Nephron (organoid): ENCODE data around the gene UNC45A.

Experiments
- H3K27ac Mint-ChIP-seq, 3 experiments: 2 replicates each; pipeline ENCODE4 v1.8.0; 2020; ENCODE audit warnings: mixed read lengths in 3 of 3, mild to moderate bottlenecking in 2 of 3, moderate library complexity in 1 of 3
- H3K27me3 Mint-ChIP-seq: 2 replicates; pipeline ENCODE4 v1.8.0; 2021; ENCODE audit warnings: low read depth, mild to moderate bottlenecking, moderate library complexity, mixed read lengths
- H3K36me3 Mint-ChIP-seq: 2 replicates; pipeline ENCODE4 v1.8.0; 2020; ENCODE audit warnings: low read depth, mixed read lengths
- H3K4me1 Mint-ChIP-seq: 2 replicates; pipeline ENCODE4 v1.8.0; 2020; ENCODE audit warnings: mixed read lengths
- H3K4me3 Mint-ChIP-seq, 3 experiments: 2 replicates each; pipeline ENCODE4 v1.8.0; 2020; ENCODE audit warnings: mild to moderate bottlenecking in 3 of 3, mixed read lengths in 3 of 3, moderate library complexity in 2 of 3
- H3K9me3 Mint-ChIP-seq: 2 replicates; pipeline ENCODE4 v1.8.0; 2020; ENCODE audit warnings: mixed read lengths
- CTCF ChIP-seq, 3 experiments: fragments of 200-600 bp; sonication (generic); IDR thresholded peaks; one replicate each; pipeline ENCODE4 v1.5.0; 2021; ENCODE audit warnings: antibody characterized with exemption in 3 of 3; ENCODE audit not compliant: unreplicated experiment in 3 of 3

UNC45A gene

GRCh38 chr15:90915808-90916440, 19.2 kb upstream of the UNC45A start:
- Mint-ChIP-seq H3K4me3 (no peak overlapping the region), H3K27ac (peak overlapping the region in 2 of 3 experiments; percentile 2 to 63), H3K9me3 (no peaks in the 10 kb centered on the region), H3K4me1 (peaks cover 12% of the 10 kb centered on the region), H3K36me3 (peaks cover 51% of the 10 kb centered on the region), H3K27me3 (no peaks in the 10 kb centered on the region)
- TF ChIP-seq CTCF (IDR thresholded peaks at IDR 0.05; ENCODE audit: unreplicated experiment in 3 of 3) = no peak

DNA sequence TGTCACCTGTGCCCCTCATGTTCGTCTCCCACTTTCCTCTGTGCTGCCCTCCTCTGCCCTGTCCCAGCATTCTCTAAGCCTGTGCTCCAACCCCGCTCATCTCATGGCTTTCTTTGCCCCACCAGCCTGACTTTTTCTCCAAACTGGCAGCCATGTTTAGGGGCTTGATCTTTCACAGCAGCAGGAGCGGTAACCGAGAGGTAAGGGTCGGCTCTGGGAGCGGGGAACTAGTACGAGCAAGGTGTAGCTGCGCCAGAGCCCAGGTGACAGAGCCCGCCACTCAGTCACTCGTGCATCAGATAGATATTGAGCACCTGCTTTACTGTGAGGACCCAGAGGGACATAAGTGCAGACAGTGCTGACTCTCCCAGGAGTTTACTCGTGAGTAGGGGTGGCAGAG, 18.6 kb upstream of the UNC45A start:
- Mint-ChIP-seq H3K27me3 (peaks cover 4% of the 10 kb centered on the region), H3K4me3 (peak overlapping the region in 1 of 3 experiments; percentile 28)

GRCh38 chr15:90917569-90917968, 17.5 kb upstream of the UNC45A start:
- H3K36me3 Mint-ChIP-seq = peaks cover 52% of the 10 kb centered on the region
- no peak overlapping the region for H3K4me3 Mint-ChIP-seq

More for the DNA sequence above, 18.6 kb upstream of the UNC45A start:
- Mint-ChIP-seq H3K4me1 (peaks cover 12% of the 10 kb centered on the region), H3K36me3 (peaks cover 56% of the 10 kb centered on the region), H3K9me3 (no peaks in the 10 kb centered on the region), H3K27ac (no peak overlapping the region)
- no peak for TF ChIP-seq CTCF (IDR thresholded peaks at IDR 0.05; ENCODE audit: unreplicated experiment in 3 of 3)

DNA sequence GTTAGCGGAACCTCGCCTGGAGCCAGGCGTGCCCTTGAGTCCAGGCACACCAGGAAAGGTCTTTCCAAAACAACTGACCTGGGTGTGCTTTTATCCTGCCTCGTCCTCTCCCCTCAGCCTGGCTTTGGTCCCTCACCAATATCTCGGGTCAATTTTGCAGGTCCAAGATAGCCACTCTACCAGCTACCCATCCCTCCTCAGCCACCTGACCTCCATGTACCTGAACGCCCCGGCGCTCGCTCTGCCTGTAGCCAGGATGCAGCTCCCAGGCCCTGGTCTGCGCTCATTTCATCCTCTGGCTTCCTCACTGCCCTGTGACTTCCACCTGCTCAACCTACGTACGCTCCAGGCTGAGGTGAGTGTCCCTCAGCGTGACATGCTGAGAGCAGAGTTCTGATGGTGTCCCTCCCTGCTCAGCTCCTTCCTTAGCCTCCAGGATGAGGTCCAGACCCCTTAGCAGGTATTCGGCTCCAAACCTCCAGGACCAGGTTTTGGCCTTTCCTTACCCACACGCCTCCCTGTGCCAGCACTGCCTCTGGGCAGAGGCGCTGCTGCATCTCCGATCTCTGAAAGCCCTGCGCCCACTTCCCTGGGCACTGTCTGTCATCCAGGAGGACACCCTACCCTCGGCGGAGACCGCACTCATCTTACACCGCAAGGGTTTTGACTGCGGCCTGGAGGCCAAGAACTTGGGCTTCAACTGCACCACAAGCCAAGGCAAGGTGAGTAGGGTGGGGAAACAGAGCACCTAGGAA, 16.9 kb upstream of the UNC45A start:
- Mint-ChIP-seq H3K27ac (no peak overlapping the region), H3K9me3 (no peaks in the 10 kb centered on the region), H3K4me1 (peaks cover 12% of the 10 kb centered on the region), H3K27me3 (peaks cover 4% of the 10 kb centered on the region), H3K4me3 (no peak overlapping the region), H3K36me3 (peaks cover 49% of the 10 kb centered on the region)
- TF ChIP-seq CTCF (IDR thresholded peaks at IDR 0.05; ENCODE audit: unreplicated experiment in 3 of 3) = no peak

More at GRCh38 chr15:90917569-90917968, 17.5 kb upstream of the UNC45A start:
- Mint-ChIP-seq H3K27ac (no peak overlapping the region), H3K9me3 (no peaks in the 10 kb centered on the region), H3K4me1 (peaks cover 12% of the 10 kb centered on the region), H3K27me3 (peaks cover 4% of the 10 kb centered on the region)
- TF ChIP-seq CTCF (IDR thresholded peaks at IDR 0.05; ENCODE audit: unreplicated experiment in 3 of 3) = no peak

DNA sequence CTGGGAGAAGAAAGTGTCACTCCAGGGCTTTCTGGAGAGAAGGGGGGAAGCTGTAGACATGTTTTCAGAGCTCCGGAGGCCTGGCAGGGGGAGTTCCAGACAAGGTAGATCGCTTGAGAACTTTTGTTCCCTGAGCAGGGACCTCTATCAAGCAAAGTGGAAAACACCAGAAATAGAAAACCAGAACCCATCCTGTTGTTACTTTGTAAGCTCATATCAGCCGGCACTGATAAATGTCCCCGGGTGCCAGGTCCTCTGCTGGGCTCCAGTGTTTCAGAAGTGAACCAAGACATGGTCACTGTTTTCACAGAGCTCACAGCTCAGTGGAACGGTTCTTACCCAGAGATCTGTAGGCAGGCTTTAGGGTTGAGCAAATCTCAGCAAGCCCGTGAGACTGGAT, 16.2 kb upstream of the UNC45A start:
- H3K27me3 Mint-ChIP-seq = peaks cover 4% of the 10 kb centered on the region
- H3K9me3 Mint-ChIP-seq = no peaks in the 10 kb centered on the region
- peaks cover 12% of the 10 kb centered on the region for H3K4me1 Mint-ChIP-seq
- H3K36me3 Mint-ChIP-seq = peaks cover 46% of the 10 kb centered on the region
- TF ChIP-seq CTCF (IDR thresholded peaks at IDR 0.05; ENCODE audit: unreplicated experiment in 3 of 3) = no peak
- H3K4me3 Mint-ChIP-seq = no peak overlapping the region
- no peak overlapping the region for H3K27ac Mint-ChIP-seq
